ENCODE measurements around the gene TXLNA. TPM values are rescaled to one million over a fixed set of nuclear protein-coding genes. Genes with fewer than 3 reads are reported as not detected.

Gene TXLNA
- total RNA-seq, 2 experiments from 2014 or later: 84.3 to 86.2 TPM

GRCh38 chr1:32186491-32186890 lies 7.0 kb downstream of the TXLNA start:
- Mint-ChIP-seq H3K4me1 (ENCODE audit: low read depth) (peaks cover 47% of the 10 kb centered on the region), H3K9me3 (no peaks in the 10 kb centered on the region)
- intact Hi-C loops (cut with micrococcal nuclease): no loop called here

GRCh38 chr1:32187850-32188249 lies 8.4 kb downstream of the TXLNA start:
- Mint-ChIP-seq H3K27me3 (ENCODE audit: low read depth) (no peaks in the 10 kb centered on the region), H3K27ac (no peak overlapping the region), H3K36me3 (ENCODE audit: low read depth) (peaks cover 72% of the 10 kb centered on the region), H3K4me3 (no peak overlapping the region), H3K4me1 (ENCODE audit: low read depth) (peaks cover 36% of the 10 kb centered on the region), H3K9me3 (no peaks in the 10 kb centered on the region)
- DNase-seq: no peak
- CTCF ChIA-PET: no interaction called here
- intact Hi-C loops (cut with micrococcal nuclease): no loop called here

More at GRCh38 chr1:32186491-32186890, 7.0 kb downstream of the TXLNA start:
- Mint-ChIP-seq H3K27ac (peak overlapping the region; percentile 94), H3K27me3 (ENCODE audit: low read depth) (no peaks in the 10 kb centered on the region), H3K36me3 (ENCODE audit: low read depth) (peaks cover 70% of the 10 kb centered on the region), H3K4me3 (peak overlapping the region; percentile 52)
- CTCF ChIA-PET: no interaction called here
- no peak for DNase-seq

- Mint-ChIP-seq H3K4me1 (ENCODE audit: low read depth) (peaks cover 29% of the 10 kb centered on the region), H3K27ac (no peak overlapping the region), H3K9me3 (no peaks in the 10 kb centered on the region), H3K4me3 (no peak overlapping the region), H3K36me3 (ENCODE audit: low read depth) (peaks cover 73% of the 10 kb centered on the region), H3K27me3 (ENCODE audit: low read depth) (no peaks in the 10 kb centered on the region)
- CTCF ChIA-PET: no interaction called here
- intact Hi-C loops (cut with micrococcal nuclease): no loop called here
- no peak for DNase-seq
These were observed 12.9 kb downstream of the TXLNA start for GRCh38 chr1:32192220-32192948.

GRCh38 chr1:32194984-32195383 lies 15.5 kb downstream of the TXLNA start:
- no peak overlapping the region for H3K4me3 Mint-ChIP-seq
- H3K4me1 Mint-ChIP-seq (ENCODE audit: low read depth): peaks cover 39% of the 10 kb centered on the region
- H3K36me3 Mint-ChIP-seq (ENCODE audit: low read depth): peaks cover 55% of the 10 kb centered on the region
- H3K27ac Mint-ChIP-seq: no peak overlapping the region
- no peak for DNase-seq
- H3K27me3 Mint-ChIP-seq (ENCODE audit: low read depth): no peaks in the 10 kb centered on the region
- CTCF ChIA-PET: no interaction called here
- H3K9me3 Mint-ChIP-seq: no peaks in the 10 kb centered on the region
- intact Hi-C loops (cut with micrococcal nuclease): no loop called here

- intact Hi-C loops (cut with micrococcal nuclease): no loop called here
- DNase-seq: no peak
- CTCF ChIA-PET: no interaction called here
- Mint-ChIP-seq H3K36me3 (ENCODE audit: low read depth) (peaks cover 49% of the 10 kb centered on the region), H3K27me3 (ENCODE audit: low read depth) (no peaks in the 10 kb centered on the region), H3K4me3 (no peak overlapping the region), H3K4me1 (ENCODE audit: low read depth) (peaks cover 45% of the 10 kb centered on the region), H3K9me3 (no peaks in the 10 kb centered on the region), H3K27ac (no peak overlapping the region)
These were observed 16.1 kb downstream of the TXLNA start for GRCh38 chr1:32195531-32195930.

- H3K36me3 Mint-ChIP-seq (ENCODE audit: low read depth): peaks cover 46% of the 10 kb centered on the region
- DNase-seq: no peak
- H3K27ac Mint-ChIP-seq: no peak overlapping the region
- intact Hi-C loops (cut with micrococcal nuclease): no loop called here
- CTCF ChIA-PET: interaction anchor here (0.6 kb wide), 1 partner anchor 87 kb away, joined by 3 read pairs; no protein-coding TSS in a partner anchor
- H3K27me3 Mint-ChIP-seq (ENCODE audit: low read depth): no peaks in the 10 kb centered on the region
- H3K4me3 Mint-ChIP-seq: no peak overlapping the region
- no peaks in the 10 kb centered on the region for H3K9me3 Mint-ChIP-seq
- H3K4me1 Mint-ChIP-seq (ENCODE audit: low read depth): peaks cover 45% of the 10 kb centered on the region
These were observed 16.7 kb downstream of the TXLNA start for GRCh38 chr1:32195972-32196823.

- Mint-ChIP-seq H3K36me3 (ENCODE audit: low read depth) (peaks cover 37% of the 10 kb centered on the region), H3K4me1 (ENCODE audit: low read depth) (peaks cover 54% of the 10 kb centered on the region), H3K27me3 (ENCODE audit: low read depth) (no peaks in the 10 kb centered on the region), H3K9me3 (no peaks in the 10 kb centered on the region), H3K27ac (no peak overlapping the region), H3K4me3 (no peak overlapping the region)
- intact Hi-C loops (cut with micrococcal nuclease): no loop called here
- CTCF ChIA-PET: interaction anchor here (0.6 to 1.8 kb wide), 4 partner anchors 19 to 516 kb away, joined by 3 to 8 read pairs (median 4); no protein-coding TSS in a partner anchor
- no peak for DNase-seq
These were observed 17.6 kb downstream of the TXLNA start for GRCh38 chr1:32197074-32197473.

- CTCF ChIA-PET: interaction anchor here (0.6 to 1.8 kb wide), 3 partner anchors 18 to 515 kb away, joined by 3 to 8 read pairs (median 6); no protein-coding TSS in a partner anchor
- Mint-ChIP-seq H3K27me3 (ENCODE audit: low read depth) (no peaks in the 10 kb centered on the region), H3K36me3 (ENCODE audit: low read depth) (peaks cover 29% of the 10 kb centered on the region), H3K4me1 (ENCODE audit: low read depth) (peaks cover 56% of the 10 kb centered on the region), H3K9me3 (no peaks in the 10 kb centered on the region), H3K27ac (no peak overlapping the region), H3K4me3 (no peak overlapping the region)
- no peak for DNase-seq
- intact Hi-C loops (cut with micrococcal nuclease): no loop called here
These were observed 18.4 kb downstream of the TXLNA start for GRCh38 chr1:32197837-32198236.

- H3K36me3 Mint-ChIP-seq (ENCODE audit: low read depth): peaks cover 25% of the 10 kb centered on the region
- H3K4me3 Mint-ChIP-seq: no peak overlapping the region
- H3K4me1 Mint-ChIP-seq (ENCODE audit: low read depth): peaks cover 51% of the 10 kb centered on the region
- intact Hi-C loops (cut with micrococcal nuclease): no loop called here
- H3K9me3 Mint-ChIP-seq: no peaks in the 10 kb centered on the region
- H3K27ac Mint-ChIP-seq: no peak overlapping the region
- CTCF ChIA-PET: interaction anchor here (0.6 to 1.8 kb wide), 2 partner anchors 17 to 138 kb away, joined by 3 to 6 read pairs; partner anchors contain the start of gene MARCKSL1
- H3K27me3 Mint-ChIP-seq (ENCODE audit: low read depth): no peaks in the 10 kb centered on the region
- DNase-seq: no peak
These were observed 19.0 kb downstream of the TXLNA start for GRCh38 chr1:32198237-32199042.

GRCh38 chr1:32199043-32199716 lies 19.7 kb downstream of the TXLNA start:
- CTCF ChIA-PET: interaction anchor here (0.6 kb wide), 1 partner anchor 137 kb away, joined by 3 read pairs; the partner anchor contains the start of gene MARCKSL1
- no peaks in the 10 kb centered on the region for H3K27me3 Mint-ChIP-seq (ENCODE audit: low read depth)
- no peaks in the 10 kb centered on the region for H3K9me3 Mint-ChIP-seq
- no peak overlapping the region for H3K27ac Mint-ChIP-seq
- H3K4me1 Mint-ChIP-seq (ENCODE audit: low read depth): peaks cover 46% of the 10 kb centered on the region
- intact Hi-C loops (cut with micrococcal nuclease): no loop called here
- DNase-seq: no peak
- H3K4me3 Mint-ChIP-seq: no peak overlapping the region
- H3K36me3 Mint-ChIP-seq (ENCODE audit: low read depth): peaks cover 19% of the 10 kb centered on the region

GRCh38 chr1:32199717-32200072 lies 20.2 kb downstream of the TXLNA start:
- peaks cover 14% of the 10 kb centered on the region for H3K36me3 Mint-ChIP-seq (ENCODE audit: low read depth)
- peaks cover 41% of the 10 kb centered on the region for H3K4me1 Mint-ChIP-seq (ENCODE audit: low read depth)
- no peak for DNase-seq
- no peaks in the 10 kb centered on the region for H3K9me3 Mint-ChIP-seq
- H3K27ac Mint-ChIP-seq: peak overlapping the region; percentile 88
- intact Hi-C loops (cut with micrococcal nuclease): loop anchor here (1.0 to 2.0 kb wide), 2 partner anchors 23 to 127 kb away; partner anchors contain the start of genes EIF3I, TMEM234 and TMEM39B
- no peaks in the 10 kb centered on the region for H3K27me3 Mint-ChIP-seq (ENCODE audit: low read depth)
- H3K4me3 Mint-ChIP-seq: peak overlapping the region; percentile 70
- CTCF ChIA-PET: interaction anchor here (1.9 kb wide), 1 partner anchor 17 kb away, joined by 5 read pairs; no protein-coding TSS in a partner anchor
